SU-DHL-6 (cell line): Measurements from ENCODE around the gene CHD5.

ENCODE experiments used
- H2AFZ ChIP-seq: fragments of 200-600 bp; sonication (generic); 2 replicates; pipeline ENCODE4 v1.6.1; 2014; ENCODE audit warnings: low read depth, mild to moderate bottlenecking, moderate library complexity, mixed read lengths, antibody characterized with exemption, low read length; ENCODE audit not compliant: severe bottlenecking
- H3F3A ChIP-seq: fragments of 200-600 bp; shearing (Covaris generic); 2 replicates; pipeline ENCODE4 v1.6.0; 2016; ENCODE audit warnings: antibody characterized with exemption, mild to moderate bottlenecking; ENCODE audit not compliant: insufficient read depth
- H3K27ac ChIP-seq: fragments of 200-600 bp; sonication (generic); 2 replicates; pipeline ENCODE4 v1.5.1; 2016; ENCODE audit warnings: low read depth, mild to moderate bottlenecking, low read length, moderate library complexity, mixed read lengths
- H3K27me3 ChIP-seq: fragments of 200-600 bp; sonication (generic), shearing (Covaris generic); 2 replicates; pipeline ENCODE4 v1.6.0; 2014; ENCODE audit warnings: mild to moderate bottlenecking, low read length
- H3K36me3 ChIP-seq: fragments of 200-600 bp; sonication (generic); 2 replicates; pipeline ENCODE4 v1.6.1; 2014; ENCODE audit warnings: mild to moderate bottlenecking, low read length, mixed read lengths
- H3K4me2 ChIP-seq: fragments of 300-600, 200-600 bp; shearing (Covaris generic), sonication (generic); 2 replicates; pipeline ENCODE4 v1.6.0; 2014; ENCODE audit warnings: low read length, low read depth, mild to moderate bottlenecking; ENCODE audit not compliant: poor library complexity, severe bottlenecking
- H3K4me3 ChIP-seq: fragments of 200-600 bp; sonication (generic); 2 replicates; pipeline ENCODE4 v1.5.1; 2014; ENCODE audit warnings: antibody characterized with exemption, low read length, mild to moderate bottlenecking, mixed read lengths; ENCODE audit not compliant: insufficient read depth, poor library complexity, severe bottlenecking
- H3K79me2 ChIP-seq: fragments of 200-600 bp; sonication (generic); 2 replicates; pipeline ENCODE4 v1.6.1; 2014; ENCODE audit warnings: mild to moderate bottlenecking, low read length, moderate library complexity; ENCODE audit not compliant: insufficient read depth
- H3K9ac ChIP-seq: fragments of 200-600 bp; sonication (generic); 2 replicates; pipeline ENCODE4 v1.7.0; 2014; ENCODE audit warnings: mild to moderate bottlenecking, low read length
- H3K9me2 ChIP-seq: fragments of 200-600 bp; sonication (generic); replicated peaks from 2 replicates; pipeline ENCODE4 v1.6.1; 2014; ENCODE audit warnings: low read length; ENCODE audit not compliant: insufficient read depth
- H3K9me3 ChIP-seq: fragments of 200-600 bp; sonication (generic); 2 replicates; pipeline ENCODE4 v1.6.1; 2014; ENCODE audit warnings: low read length, mixed read lengths; ENCODE audit not compliant: insufficient read depth
- H4K20me1 ChIP-seq: fragments of 200-600 bp; sonication (generic); 2 replicates; pipeline ENCODE4 v1.6.1; 2014; ENCODE audit warnings: low read depth, mild to moderate bottlenecking, antibody characterized with exemption, low read length, moderate library complexity, mixed read lengths
- EZH2phosphoT487 ChIP-seq: fragments of 200-600 bp; sonication (generic), shearing (Covaris generic); conservative IDR thresholded peaks from 2 replicates; pipeline ENCODE4 v1.6.1; 2018; ENCODE audit warnings: mild to moderate bottlenecking, antibody characterized with exemption, low read length, moderate library complexity, mixed read lengths
- TF ChIP-seq, protein P1 (sequence below): fragments of 200-600 bp; sonication (generic); IDR thresholded peaks from one replicate; pipeline ENCODE4 v1.5.1; 2017; ENCODE audit warnings: antibody characterized with exemption, mild to moderate bottlenecking, low read length, moderate library complexity; ENCODE audit not compliant: insufficient read depth, poor library complexity, severe bottlenecking

CHD5 gene

DNA sequence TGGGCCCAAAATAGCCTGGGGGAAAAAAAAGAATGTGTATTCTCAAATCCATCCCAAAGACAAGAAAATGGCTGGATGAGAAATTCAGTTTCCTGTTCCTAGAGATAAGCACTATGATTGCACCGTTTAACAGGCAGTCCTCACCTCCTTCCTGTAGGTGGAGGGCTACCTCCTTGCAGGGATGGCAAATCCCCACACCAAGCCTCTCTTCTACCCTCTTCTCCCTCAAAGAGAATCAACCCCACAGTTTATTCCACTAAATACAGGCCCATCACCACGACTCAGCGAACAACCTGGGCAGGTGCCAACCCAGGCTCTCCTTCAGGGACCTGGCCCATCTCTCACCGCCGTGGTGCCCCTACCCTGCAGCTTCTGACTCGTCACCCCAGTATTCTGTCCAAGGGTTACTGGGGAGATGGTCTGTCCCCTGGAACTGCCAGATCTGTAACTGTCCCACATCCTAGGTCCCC, 3.4 kb upstream of the CHD5 start:
- no peak overlapping the region for H3K4me3 ChIP-seq
- H3K4me2 ChIP-seq = no peak overlapping the region
- no peak overlapping the region for H3K27ac ChIP-seq
- no peaks in the 10 kb centered on the region for H3K27me3 ChIP-seq
- H3K9ac ChIP-seq = no peak overlapping the region
- TF ChIP-seq EZH2phosphoT487 = no peak
- TF ChIP-seq, protein P1, sequence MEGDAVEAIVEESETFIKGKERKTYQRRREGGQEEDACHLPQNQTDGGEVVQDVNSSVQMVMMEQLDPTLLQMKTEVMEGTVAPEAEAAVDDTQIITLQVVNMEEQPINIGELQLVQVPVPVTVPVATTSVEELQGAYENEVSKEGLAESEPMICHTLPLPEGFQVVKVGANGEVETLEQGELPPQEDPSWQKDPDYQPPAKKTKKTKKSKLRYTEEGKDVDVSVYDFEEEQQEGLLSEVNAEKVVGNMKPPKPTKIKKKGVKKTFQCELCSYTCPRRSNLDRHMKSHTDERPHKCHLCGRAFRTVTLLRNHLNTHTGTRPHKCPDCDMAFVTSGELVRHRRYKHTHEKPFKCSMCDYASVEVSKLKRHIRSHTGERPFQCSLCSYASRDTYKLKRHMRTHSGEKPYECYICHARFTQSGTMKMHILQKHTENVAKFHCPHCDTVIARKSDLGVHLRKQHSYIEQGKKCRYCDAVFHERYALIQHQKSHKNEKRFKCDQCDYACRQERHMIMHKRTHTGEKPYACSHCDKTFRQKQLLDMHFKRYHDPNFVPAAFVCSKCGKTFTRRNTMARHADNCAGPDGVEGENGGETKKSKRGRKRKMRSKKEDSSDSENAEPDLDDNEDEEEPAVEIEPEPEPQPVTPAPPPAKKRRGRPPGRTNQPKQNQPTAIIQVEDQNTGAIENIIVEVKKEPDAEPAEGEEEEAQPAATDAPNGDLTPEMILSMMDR = no peak
- H3F3A ChIP-seq = peaks cover 7% of the 10 kb centered on the region
- no peaks in the 10 kb centered on the region for H3K79me2 ChIP-seq
- no peaks in the 10 kb centered on the region for H4K20me1 ChIP-seq
- no peak overlapping the region for H2AFZ ChIP-seq
- H3K9me3 ChIP-seq = no peaks in the 10 kb centered on the region
- no peaks in the 10 kb centered on the region for H3K36me3 ChIP-seq
- no peaks in the 10 kb centered on the region for H3K9me2 ChIP-seq

DNA sequence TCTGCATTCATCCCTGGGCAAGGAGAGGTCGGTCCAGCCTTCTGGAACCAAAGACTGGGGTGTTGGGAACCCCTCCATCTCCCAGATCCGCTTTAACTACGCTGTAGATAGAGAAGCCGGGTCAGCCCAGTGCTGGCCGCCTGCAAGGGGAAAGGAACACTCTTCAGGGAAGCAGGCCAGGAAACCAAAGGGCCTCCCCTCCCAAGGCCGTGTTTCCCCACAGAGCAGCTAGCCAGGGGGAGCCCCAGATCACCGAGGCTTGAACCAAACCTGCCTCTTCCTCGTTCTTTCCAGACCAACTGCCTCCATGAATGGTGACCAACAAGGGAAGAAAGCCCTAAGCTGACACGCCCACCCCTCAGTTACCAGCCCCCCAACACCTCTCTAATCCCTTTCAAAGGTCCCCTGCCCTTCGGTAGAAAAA, 1.2 kb upstream of the CHD5 start:
- Histone ChIP-seq H3K4me3 (no peak overlapping the region), H3K27ac (no peak overlapping the region), H3K27me3 (no peaks in the 10 kb centered on the region), H3K9me3 (no peaks in the 10 kb centered on the region), H3K9me2 (no peaks in the 10 kb centered on the region), H3F3A (peaks cover 7% of the 10 kb centered on the region), H3K9ac (no peak overlapping the region), H3K79me2 (no peaks in the 10 kb centered on the region), H2AFZ (no peak overlapping the region), H3K4me2 (no peak overlapping the region), H4K20me1 (no peaks in the 10 kb centered on the region), H3K36me3 (no peaks in the 10 kb centered on the region)
- TF ChIP-seq, protein P1 = no peak

DNA sequence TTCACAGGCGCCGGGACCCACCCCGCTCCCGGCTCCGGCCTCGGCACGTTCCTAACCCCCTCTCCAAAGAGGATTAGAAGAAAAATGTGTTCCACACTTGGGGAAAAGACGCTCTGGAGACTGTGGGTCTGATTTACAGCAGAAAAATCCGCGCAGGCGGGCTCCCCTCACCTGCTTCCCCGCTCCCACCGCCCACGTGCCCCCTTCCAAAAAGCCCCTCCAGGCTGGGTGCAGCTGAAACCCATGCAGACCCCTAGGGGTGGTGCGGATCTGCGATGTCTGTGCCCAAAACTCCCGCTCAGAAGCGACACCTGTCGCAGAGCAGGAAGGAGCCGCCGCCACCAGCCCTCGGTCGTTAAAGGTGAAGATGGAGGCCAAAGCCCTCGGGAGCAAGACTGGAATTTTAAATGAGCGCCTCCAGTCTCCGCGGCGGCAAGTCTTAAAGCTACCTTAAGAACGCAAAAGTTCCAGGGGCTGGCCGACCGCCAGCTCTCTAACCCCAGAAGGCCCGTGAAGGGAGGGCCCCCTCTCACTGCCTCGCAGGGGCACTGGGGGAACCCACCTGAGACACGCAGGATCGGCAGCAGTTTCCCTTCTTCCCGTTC, 688 bp upstream of the CHD5 start:
- no peak overlapping the region for H2AFZ ChIP-seq
- no peak overlapping the region for H3K4me2 ChIP-seq
- no peaks in the 10 kb centered on the region for H3K27me3 ChIP-seq

More for the DNA sequence above, 688 bp upstream of the CHD5 start:
- TF ChIP-seq, protein P1 = no peak
- Histone ChIP-seq H3K79me2 (no peaks in the 10 kb centered on the region), H3K9ac (no peak overlapping the region), H4K20me1 (no peaks in the 10 kb centered on the region), H3K9me3 (no peaks in the 10 kb centered on the region), H3K4me3 (no peak overlapping the region), H3K27ac (no peak overlapping the region), H3K36me3 (no peaks in the 10 kb centered on the region), H3K9me2 (no peaks in the 10 kb centered on the region), H3F3A (peaks cover 7% of the 10 kb centered on the region)
